ENCODE results near the gene TMBIM4.

TMBIM4 gene

GRCh38 chr12:66092559-66093269, 77.1 kb downstream of the TMBIM4 start:
- DNase-seq (ENCODE audit: low read depth in 1 of 2, low spot score in 1 of 2) = no peak

- DNase-seq (ENCODE audit: low read depth in 1 of 2, low spot score in 1 of 2) = no peak
Observed at GRCh38 chr12:66090157-66090556, 79.6 kb downstream of the TMBIM4 start.

- peak in 1 of 2 donors; percentile 19 for DNase-seq (ENCODE audit: low read depth in 1 of 2, low spot score in 1 of 2)
Observed at GRCh38 chr12:66087365-66087943, 82.3 kb downstream of the TMBIM4 start.

GRCh38 chr12:66085998-66086397, 83.8 kb downstream of the TMBIM4 start:
- no peak for DNase-seq (ENCODE audit: low read depth in 1 of 2, low spot score in 1 of 2)

Data from stimulated activated CD4-positive, alpha-beta T cell treated with anti-CD3 and anti-CD28 coated beads, Interleukin-15, amount 100 ng/mL, for 1 hour (primary cell).